CD4-positive, alpha-beta T cell (primary cell): ENCODE measurements around the gene MAP3K21. TPM values are rescaled to one million over a fixed set of nuclear protein-coding genes. Genes with fewer than 3 reads are reported as not detected.

Experiments
- ATAC-seq: fragments of 200-7000 bp; cut with Tn5 transposase; one replicate; pipeline ENCODE4 v1.10.0; 2022; ENCODE audit warnings: mild to moderate bottlenecking; ENCODE audit not compliant: poor library complexity
- CTCF ChIA-PET: fragments of 350-600 bp; sonication (Branson Sonifier 250); formaldehyde crosslinking; loops from one replicate; lab custom pipeline; 2021; ENCODE audit warnings: antibody characterized with exemption, inconsistent platforms; lab: Charles Lee
- POLR2A ChIA-PET: fragments of 350-600 bp; sonication (Branson Sonifier 250); formaldehyde crosslinking; loops from one replicate; lab custom pipeline; 2021; ENCODE audit warnings: antibody characterized with exemption, inconsistent platforms; lab: Charles Lee
- DNase-seq, 14 experiments: peaks; one replicate each; pipeline ENCODE4 v3.0.0-alpha.2; 2013 to 2020; ENCODE audit warnings: mixed read lengths in 2 of 14
- H3K27ac ChIP-seq, 2 donors: one replicate each; pipeline versions ENCODE4 v1.5.1 to v1.7.0; 2013; ENCODE audit warnings: low read length in 2 of 2, low read depth in 1 of 2, mild to moderate bottlenecking in 1 of 2
- H3K27me3 ChIP-seq, 2 experiments: 1 replicate in 1 of 2; 2 replicates in 1 of 2; pipeline versions ENCODE4 v1.6.1 to v1.7.0; 2013; ENCODE audit warnings: low read length in 2 of 2, control low read depth in 1 of 2, mild to moderate bottlenecking in 1 of 2, moderate library complexity in 1 of 2; ENCODE audit not compliant: insufficient read depth in 2 of 2, control insufficient read depth in 1 of 2
- H3K36me3 ChIP-seq: one replicate; pipeline ENCODE4 v1.6.1; 2013; ENCODE audit warnings: low read length, control low read depth; ENCODE audit not compliant: insufficient read depth
- H3K4me1 ChIP-seq: one replicate; pipeline ENCODE4 v1.6.1; 2013; ENCODE audit warnings: low read length, control low read depth; ENCODE audit not compliant: insufficient read depth
- H3K4me3 ChIP-seq: one replicate; pipeline ENCODE4 v1.5.1; 2013; ENCODE audit warnings: mild to moderate bottlenecking, low read length, moderate library complexity
- H3K9me3 ChIP-seq, 2 experiments: 1 replicate in 1 of 2; 2 replicates in 1 of 2; pipeline versions ENCODE4 v1.6.1 to v1.7.0; 2013; ENCODE audit warnings: low read length in 2 of 2, mild to moderate bottlenecking in 2 of 2, control low read depth in 1 of 2, moderate library complexity in 1 of 2; ENCODE audit not compliant: control insufficient read depth in 1 of 2, insufficient read depth in 1 of 2
- H3K27ac Mint-ChIP-seq: one replicate; pipeline ENCODE4 v1.8.0; 2020; ENCODE audit warnings: mixed read lengths
- H3K27me3 Mint-ChIP-seq: one replicate; pipeline ENCODE4 v1.8.0; 2021; ENCODE audit warnings: mixed read lengths
- H3K36me3 Mint-ChIP-seq: one replicate; pipeline ENCODE4 v1.8.0; 2021; ENCODE audit warnings: low read depth, mixed read lengths
- H3K4me1 Mint-ChIP-seq: one replicate; pipeline ENCODE4 v1.8.0; 2021; ENCODE audit warnings: low read depth, mixed read lengths
- H3K4me3 Mint-ChIP-seq: one replicate; pipeline ENCODE4 v1.8.0; 2020; ENCODE audit warnings: mild to moderate bottlenecking, mixed read lengths
- H3K9me3 Mint-ChIP-seq: one replicate; pipeline ENCODE4 v1.8.0; 2020; ENCODE audit warnings: mixed read lengths
- intact Hi-C, 2 experiments: fragments of 100-400 bp; cut with DNase I in 1 of 2; cut with micrococcal nuclease in 1 of 2; formaldehyde crosslinking; loops; one replicate each; pipeline versions ENCODE4 v1.15.1 to v1.9.0; 2023 to 2025; cut with DNase I, micrococcal nuclease
- total RNA-seq, 174 experiments: library from RNA in 2 of 174; stranded (reverse) in 2 of 174; gene quantifications; one replicate each; pipeline ENCODE4 v1.2.3 and lab custom pipeline; 2021 to 2026
- TF ChIP-seq, protein P1 (sequence below): fragments of 200-600 bp; IDR thresholded peaks from one replicate; pipeline ENCODE4 v1.8.0; 2022; ENCODE audit warnings: antibody characterized with exemption, mild to moderate bottlenecking

Gene MAP3K21
- total RNA-seq, 2 experiments from 2014 or later = 0.95 to 0.99 TPM

DNA sequence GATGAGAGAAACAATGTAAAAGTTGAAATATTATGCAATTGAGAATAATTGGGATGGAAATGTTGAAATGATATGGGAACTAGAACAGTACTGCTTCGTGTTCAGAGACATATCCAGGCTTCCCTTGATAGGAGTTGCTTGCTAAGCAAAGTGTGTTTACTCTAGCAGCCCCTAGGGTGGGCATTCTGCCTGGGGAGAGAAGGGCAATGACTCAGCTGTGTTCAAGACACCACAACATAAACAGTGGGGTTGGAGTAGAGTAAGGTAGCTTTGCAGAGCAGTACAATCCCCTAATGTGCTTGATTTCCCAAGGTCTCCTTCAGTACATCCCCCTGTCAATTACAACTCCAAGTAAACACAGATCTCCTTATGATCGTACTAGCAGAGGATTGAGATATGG is 27.2 kb upstream of the MAP3K21 start:
- no peak overlapping the region for H3K27ac Mint-ChIP-seq
- peaks cover 6% of the 10 kb centered on the region for H3K27me3 Mint-ChIP-seq
- Histone ChIP-seq H3K4me1 (peaks cover 6% of the 10 kb centered on the region), H3K9me3 (no peaks in the 10 kb centered on the region), H3K36me3 (no peaks in the 10 kb centered on the region), H3K4me3 (no peak overlapping the region), H3K27me3 (no peaks in the 10 kb centered on the region), H3K27ac (no peak overlapping the region)
- POLR2A ChIA-PET = no interaction called here
- no peaks in the 10 kb centered on the region for H3K36me3 Mint-ChIP-seq
- CTCF ChIA-PET = no interaction called here
- TF ChIP-seq, protein P1, sequence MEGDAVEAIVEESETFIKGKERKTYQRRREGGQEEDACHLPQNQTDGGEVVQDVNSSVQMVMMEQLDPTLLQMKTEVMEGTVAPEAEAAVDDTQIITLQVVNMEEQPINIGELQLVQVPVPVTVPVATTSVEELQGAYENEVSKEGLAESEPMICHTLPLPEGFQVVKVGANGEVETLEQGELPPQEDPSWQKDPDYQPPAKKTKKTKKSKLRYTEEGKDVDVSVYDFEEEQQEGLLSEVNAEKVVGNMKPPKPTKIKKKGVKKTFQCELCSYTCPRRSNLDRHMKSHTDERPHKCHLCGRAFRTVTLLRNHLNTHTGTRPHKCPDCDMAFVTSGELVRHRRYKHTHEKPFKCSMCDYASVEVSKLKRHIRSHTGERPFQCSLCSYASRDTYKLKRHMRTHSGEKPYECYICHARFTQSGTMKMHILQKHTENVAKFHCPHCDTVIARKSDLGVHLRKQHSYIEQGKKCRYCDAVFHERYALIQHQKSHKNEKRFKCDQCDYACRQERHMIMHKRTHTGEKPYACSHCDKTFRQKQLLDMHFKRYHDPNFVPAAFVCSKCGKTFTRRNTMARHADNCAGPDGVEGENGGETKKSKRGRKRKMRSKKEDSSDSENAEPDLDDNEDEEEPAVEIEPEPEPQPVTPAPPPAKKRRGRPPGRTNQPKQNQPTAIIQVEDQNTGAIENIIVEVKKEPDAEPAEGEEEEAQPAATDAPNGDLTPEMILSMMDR = no peak
- H3K4me1 Mint-ChIP-seq = peaks cover 5% of the 10 kb centered on the region
- DNase-seq (no peak), ATAC-seq (no peak)
- no peak overlapping the region for H3K4me3 Mint-ChIP-seq
- H3K9me3 Mint-ChIP-seq = no peaks in the 10 kb centered on the region
- intact Hi-C loops = loop anchor here in 1 of 2 experiments (10.0 kb wide), 1 partner anchor 1014 kb away; no protein-coding TSS in a partner anchor

DNA sequence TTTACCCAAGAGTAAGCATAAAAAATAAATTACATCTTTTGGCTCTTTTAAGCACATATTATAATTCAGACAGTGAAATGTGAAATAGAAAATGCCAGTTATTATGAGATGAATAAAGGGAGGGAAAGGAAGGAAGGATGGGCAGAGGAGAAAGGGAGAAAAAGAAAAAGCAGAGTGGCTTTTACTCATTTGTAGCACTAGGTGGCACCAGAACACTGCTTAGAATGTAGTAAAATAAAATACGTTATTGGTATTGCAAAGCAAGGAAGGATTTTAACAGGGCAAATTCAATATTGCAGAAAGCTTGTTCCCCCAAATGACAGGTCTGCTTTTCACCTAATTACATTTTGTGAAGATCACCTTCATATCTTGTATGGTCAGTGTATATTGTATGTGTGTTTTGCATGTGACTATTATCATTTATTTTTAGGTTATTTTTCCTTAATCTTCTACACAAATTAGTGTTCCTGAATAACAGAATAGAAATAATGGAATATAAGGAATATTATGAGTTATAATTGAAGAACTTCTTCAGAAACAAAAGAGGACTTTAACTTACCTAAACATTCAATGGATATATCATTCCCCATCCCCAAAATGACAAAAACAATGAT is 22.9 kb upstream of the MAP3K21 start:
- POLR2A ChIA-PET = interaction anchor here (1.0 kb wide), 1 partner anchor 10 kb away, joined by 3 read pairs; no protein-coding TSS in a partner anchor
- H3K27ac Mint-ChIP-seq = no peak overlapping the region

DNA sequence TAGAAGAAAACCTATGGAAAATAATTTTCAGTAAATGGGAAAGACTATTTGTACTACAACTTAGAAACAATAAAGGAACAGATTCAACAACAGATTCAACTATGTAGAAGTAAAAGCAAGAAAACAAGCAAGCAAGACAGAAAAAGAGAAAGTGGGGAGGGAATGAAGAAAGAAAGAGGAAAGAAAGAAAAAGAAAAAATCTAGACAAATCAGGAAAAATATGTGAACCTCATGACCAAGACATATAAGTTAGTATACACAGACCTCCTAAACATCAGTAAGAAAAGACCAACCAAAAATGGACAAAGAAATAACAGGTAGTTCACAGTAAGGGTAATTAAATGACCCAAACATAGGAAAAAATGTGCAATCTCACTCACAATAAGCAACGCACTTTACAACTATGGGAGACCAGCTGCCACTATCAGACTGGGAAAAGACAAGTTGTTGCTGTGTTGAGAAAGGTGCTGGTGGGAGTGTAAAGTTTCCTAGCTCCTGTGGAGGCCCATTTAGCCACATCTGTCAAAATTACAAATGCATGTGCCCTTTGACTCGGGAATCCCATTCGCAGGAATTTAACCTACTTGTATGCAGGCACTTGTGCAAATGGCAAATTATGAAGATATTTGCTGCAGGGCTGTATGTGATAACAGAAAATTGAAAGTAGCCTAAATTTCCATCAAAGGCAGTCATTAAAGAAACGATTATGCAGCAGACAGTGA is 13.9 kb upstream of the MAP3K21 start:
- ChIA-PET CTCF (no interaction called here), POLR2A (no interaction called here)
- Histone ChIP-seq H3K27me3 (peaks cover 0 to 4% of the 10 kb centered on the region in 2 experiments), H3K4me3 (no peak overlapping the region), H3K27ac (no peak overlapping the region), H3K4me1 (no peaks in the 10 kb centered on the region), H3K9me3 (no peaks in the 10 kb centered on the region), H3K36me3 (no peaks in the 10 kb centered on the region)
- H3K27ac Mint-ChIP-seq = no peak overlapping the region
- intact Hi-C loops = no loop called here
- TF ChIP-seq, protein P1 = no peak
- no peak overlapping the region for H3K4me3 Mint-ChIP-seq
- ATAC-seq = no peak
- no peak for DNase-seq
- no peaks in the 10 kb centered on the region for H3K4me1 Mint-ChIP-seq
- no peaks in the 10 kb centered on the region for H3K27me3 Mint-ChIP-seq
- no peaks in the 10 kb centered on the region for H3K36me3 Mint-ChIP-seq
- no peaks in the 10 kb centered on the region for H3K9me3 Mint-ChIP-seq

More for the DNA sequence above, 22.9 kb upstream of the MAP3K21 start:
- H3K4me3 ChIP-seq = no peak overlapping the region
- Mint-ChIP-seq H3K9me3 (no peaks in the 10 kb centered on the region), H3K36me3 (no peaks in the 10 kb centered on the region), H3K4me1 (no peaks in the 10 kb centered on the region), H3K4me3 (no peak overlapping the region), H3K27me3 (peaks cover 16% of the 10 kb centered on the region)
- no peaks in the 10 kb centered on the region for H3K4me1 ChIP-seq
- H3K27ac ChIP-seq = no peak overlapping the region
- TF ChIP-seq, protein P1 = peak; percentile 95
- ATAC-seq (peak; percentile 73), DNase-seq (peak in 4 of 14 experiments; percentile 15 to 68 (median 58))
- intact Hi-C loops = loop anchor here (1.0 to 10.0 kb wide), 4 partner anchors 58 to 1010 kb away; no protein-coding TSS in a partner anchor
- CTCF ChIA-PET = interaction anchor here (0.6 to 2.3 kb wide), 7 partner anchors 9 to 762 kb away, joined by 3 to 10 read pairs (median 4); partner anchors contain the start of gene PCNX2
- no peaks in the 10 kb centered on the region for H3K27me3 ChIP-seq
- no peaks in the 10 kb centered on the region for H3K36me3 ChIP-seq
- no peaks in the 10 kb centered on the region for H3K9me3 ChIP-seq
